RWPE1 (cell line): ENCODE measurements around the gene MEF2A.

Experiments
- CTCF ChIA-PET: fragments of 350-600 bp; sonication (Branson Sonifier 250); formaldehyde crosslinking; extraction: SDS; loops from one replicate; lab custom pipeline; 2021; lab: Yijun Ruan, JAX
- POLR2A ChIA-PET: fragments of 400-600 bp; formaldehyde crosslinking; extraction: SDS; loops from one replicate; lab custom pipeline; 2020; ENCODE audit warnings: antibody characterized with exemption; ENCODE audit not compliant: low non-redundant PET; lab: Yijun Ruan, JAX
- DNase-seq: peaks from one replicate; pipeline ENCODE4 v3.0.0; 2012; ENCODE audit warnings: low spot score
- H3K27ac ChIP-seq: fragments of 450-650 bp; 2 replicates; pipeline ENCODE4 v1.5.1; 2017
- TF ChIP-seq, protein P1 (sequence below): fragments of 450-650 bp; conservative IDR thresholded peaks from 2 replicates; pipeline ENCODE4 v1.5.1; 2017; ENCODE audit warnings: low read depth, mild to moderate bottlenecking

The MEF2A gene

GRCh38 chr15:99547517-99547916, 18.3 kb upstream of the MEF2A start:
- no peak overlapping the region for H3K27ac ChIP-seq
- no peak for DNase-seq
- TF ChIP-seq, protein P1, sequence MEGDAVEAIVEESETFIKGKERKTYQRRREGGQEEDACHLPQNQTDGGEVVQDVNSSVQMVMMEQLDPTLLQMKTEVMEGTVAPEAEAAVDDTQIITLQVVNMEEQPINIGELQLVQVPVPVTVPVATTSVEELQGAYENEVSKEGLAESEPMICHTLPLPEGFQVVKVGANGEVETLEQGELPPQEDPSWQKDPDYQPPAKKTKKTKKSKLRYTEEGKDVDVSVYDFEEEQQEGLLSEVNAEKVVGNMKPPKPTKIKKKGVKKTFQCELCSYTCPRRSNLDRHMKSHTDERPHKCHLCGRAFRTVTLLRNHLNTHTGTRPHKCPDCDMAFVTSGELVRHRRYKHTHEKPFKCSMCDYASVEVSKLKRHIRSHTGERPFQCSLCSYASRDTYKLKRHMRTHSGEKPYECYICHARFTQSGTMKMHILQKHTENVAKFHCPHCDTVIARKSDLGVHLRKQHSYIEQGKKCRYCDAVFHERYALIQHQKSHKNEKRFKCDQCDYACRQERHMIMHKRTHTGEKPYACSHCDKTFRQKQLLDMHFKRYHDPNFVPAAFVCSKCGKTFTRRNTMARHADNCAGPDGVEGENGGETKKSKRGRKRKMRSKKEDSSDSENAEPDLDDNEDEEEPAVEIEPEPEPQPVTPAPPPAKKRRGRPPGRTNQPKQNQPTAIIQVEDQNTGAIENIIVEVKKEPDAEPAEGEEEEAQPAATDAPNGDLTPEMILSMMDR, result no peak
- CTCF ChIA-PET, result interaction anchor here (0.6 kb wide), 1 partner anchor 233 kb away, joined by 4 read pairs; no protein-coding TSS in a partner anchor
- POLR2A ChIA-PET, result no interaction called here

- no peak for DNase-seq
- no peak overlapping the region for H3K27ac ChIP-seq
- ChIA-PET CTCF (no interaction called here), POLR2A (no interaction called here)
- TF ChIP-seq, protein P1, result no peak
Observed at GRCh38 chr15:99550077-99550476, 15.7 kb upstream of the MEF2A start.

GRCh38 chr15:99552111-99552510, 13.7 kb upstream of the MEF2A start:
- no peak overlapping the region for H3K27ac ChIP-seq
- ChIA-PET POLR2A (no interaction called here), CTCF (interaction anchor here (0.5 to 1.1 kb wide), 2 partner anchors 152 to 182 kb away, joined by 3 read pairs; no protein-coding TSS in a partner anchor)
- TF ChIP-seq, protein P1, result no peak
- DNase-seq, result no peak

- ChIA-PET POLR2A (no interaction called here), CTCF (interaction anchor here (0.6 kb wide), 1 partner anchor 31 kb away, joined by 3 read pairs; no protein-coding TSS in a partner anchor)
- TF ChIP-seq, protein P1, result no peak
- H3K27ac ChIP-seq, result no peak overlapping the region
- DNase-seq, result no peak
Observed at GRCh38 chr15:99554880-99555488, 10.8 kb upstream of the MEF2A start.

- H3K27ac ChIP-seq, result no peak overlapping the region
- POLR2A ChIA-PET, result no interaction called here
- DNase-seq, result no peak
- CTCF ChIA-PET, result no interaction called here
- TF ChIP-seq, protein P1, result no peak
Observed at GRCh38 chr15:99556011-99556410, 9.8 kb upstream of the MEF2A start.

- DNase-seq, result no peak
- CTCF ChIA-PET, result no interaction called here
- TF ChIP-seq, protein P1, result no peak
- no peak overlapping the region for H3K27ac ChIP-seq
- POLR2A ChIA-PET, result no interaction called here
Observed at GRCh38 chr15:99556578-99556977, 9.2 kb upstream of the MEF2A start.
